Stomach (tissue), 9 donors: ENCODE data around the gene ATP13A3. TPM values are rescaled to one million over a fixed set of nuclear protein-coding genes. Genes with fewer than 3 reads are reported as not detected.
"Not testable (repeated sequence)": the region's sequence is repeated elsewhere in the genome, so short reads cannot be mapped to it uniquely, and the experiment has no call there.

Source experiments
- DNase-seq, 2 donors: peaks; one replicate each; pipeline versions ENCODE4 v3.0.0 to v3.0.0-alpha.2; 2013 to 2019
- H3K27ac ChIP-seq, 5 donors: fragments of 200-600 bp in 4 of 5; sonication (generic) in 4 of 5; one replicate each; pipeline ENCODE4 v1.5.1; 2013 to 2019; ENCODE audit warnings: mild to moderate bottlenecking in 1 of 5, moderate library complexity in 1 of 5
- H3K27me3 ChIP-seq, 3 donors: fragments of 200-600 bp; sonication (generic); one replicate each; pipeline ENCODE4 v1.5.1; 2017 to 2019; ENCODE audit warnings: mixed run types in 1 of 3
- H3K36me3 ChIP-seq, 4 donors: fragments of 200-600 bp; sonication (generic); 1 replicate in 3 of 4; 2 replicates in 1 of 4; pipeline ENCODE4 v1.5.1; 2016 to 2019
- H3K4me1 ChIP-seq, 4 donors: fragments of 200-600 bp; sonication (generic); one replicate each; pipeline ENCODE4 v1.5.1; 2016 to 2019
- H3K4me3 ChIP-seq, 4 donors: fragments of 200-600 bp; sonication (generic) in 3 of 4; one replicate each; pipeline ENCODE4 v1.5.1; 2016 to 2019; ENCODE audit warnings: mild to moderate bottlenecking in 1 of 4
- H3K9me3 ChIP-seq, 4 donors: fragments of 200-600 bp; sonication (generic); one replicate each; pipeline ENCODE4 v1.5.1; 2016 to 2019
- EP300 ChIP-seq: sonication (generic); formaldehyde crosslinking; IDR thresholded peaks from one replicate; pipeline ENCODE4 v1.6.1; 2017; ENCODE audit warnings: antibody characterized with exemption
- POLR2A ChIP-seq, 4 donors: fragments of 450-650 bp; IDR thresholded peaks; one replicate each; pipeline ENCODE4 v1.6.1; 2016; ENCODE audit warnings: antibody characterized with exemption in 4 of 4, control low read depth in 2 of 4, mild to moderate bottlenecking in 1 of 4, moderate library complexity in 1 of 4
- POLR2AphosphoS5 ChIP-seq, 3 donors: sonication (generic); formaldehyde crosslinking; IDR thresholded peaks; one replicate each; pipeline ENCODE4 v1.6.1; 2016; ENCODE audit warnings: antibody characterized with exemption in 3 of 3
- WGBS, 5 donors: extraction: QIAGEN DNeasy Blood & Tissue Kit in 3 of 5; methylation state at CpG; one replicate each; pipeline versions ENCODE4 v1.1.5 to v1.1.7; 2013 to 2018; 5-methylcytosine and 5-hydroxymethylcytosine counted together
- intact Hi-C: fragments of 100-400 bp; cut with DNase I; formaldehyde crosslinking; loops from one replicate; pipeline ENCODE4 v1.15.1; 2023; ENCODE audit warnings: low total_unique reads
- polyA plus RNA-seq, 3 donors: library from polyadenylated mRNA; stranded (reverse); fragments of 200-250 nt; gene quantifications; one replicate each; pipeline ENCODE4 v1.2.3, GENCODE V29; 2013
- total RNA-seq, 5 donors: library from RNA; depleted of rRNA; stranded (reverse); fragments of >200 nt; gene quantifications; one replicate each; pipeline versions ENCODE4 v1.1.0 to v1.2.3, GENCODE V29; 2014 to 2016
- TF ChIP-seq, protein P1 (sequence below), 7 experiments: fragments of 450-650 bp in 4 of 7; fragments of 200-600 bp in 3 of 7; sonication (generic) in 3 of 7; IDR thresholded peaks; one replicate each; pipeline ENCODE4 v1.5.1; 2016 to 2019; ENCODE audit warnings: antibody characterized with exemption in 7 of 7, control low read depth in 2 of 7, mild to moderate bottlenecking in 1 of 7
- donor health status: healthy with polysubstance abuse.
- donor health status: Bipolar disorder and iron deficiency.
- donor health status: healthy.

Gene ATP13A3
- total and polyA plus RNA-seq, 8 donors = 11.2 to 332 (median 21.4) TPM

DNA sequence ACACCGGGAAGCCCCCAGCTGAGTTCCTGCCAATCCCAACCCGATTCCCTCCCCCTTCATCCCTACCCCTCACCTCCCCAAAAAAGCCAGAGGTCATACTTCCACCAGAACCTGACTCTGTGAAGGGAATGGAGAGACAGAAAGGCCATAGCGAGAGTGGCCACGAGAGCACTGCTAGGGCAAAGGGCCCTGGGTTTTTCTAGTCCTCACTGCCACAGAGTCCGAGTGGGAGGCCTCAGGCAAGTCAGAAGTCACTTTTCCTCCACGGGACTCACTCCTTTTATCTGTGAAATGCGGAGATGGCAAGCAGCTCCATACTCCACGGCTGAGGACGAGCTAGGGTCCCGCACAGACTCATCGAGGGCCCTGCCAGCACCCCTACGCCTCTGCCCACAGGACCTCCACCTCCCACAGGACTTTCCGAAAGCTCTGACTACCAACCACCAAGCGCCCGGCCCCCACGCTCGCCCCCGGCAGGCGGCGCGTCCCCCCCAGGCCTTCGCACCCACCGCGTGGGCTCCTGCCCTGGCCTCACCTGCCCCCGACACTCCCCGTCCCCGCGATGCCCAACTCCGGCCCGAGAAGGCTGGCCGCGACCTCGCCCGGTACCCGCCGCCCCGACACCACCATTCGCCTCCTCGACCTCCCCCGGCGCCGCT lies 792 bp downstream of the ATP13A3 start:
- H3K36me3 ChIP-seq = peaks cover 0 to 3% (median 0%) of the 10 kb centered on the region in 4 donors
- peaks cover 32 to 78% (median 44%) of the 10 kb centered on the region in 4 donors for H3K4me1 ChIP-seq
- intact Hi-C loops = no loop called here
- no peaks in the 10 kb centered on the region for H3K27me3 ChIP-seq
- WGBS, 5 donors = 0 to 1% (median 0%) methylated on average over 18 to 42 of the region's 42 CpGs
- DNase-seq = peak; percentile 33 to 81
- H3K4me3 ChIP-seq = peak overlapping the region; percentile 64 to 74 (median 70)
- peak overlapping the region; percentile 85 to 97 (median 93) for H3K27ac ChIP-seq
- TF ChIP-seq EP300 = no peak
- TF ChIP-seq, protein P1, sequence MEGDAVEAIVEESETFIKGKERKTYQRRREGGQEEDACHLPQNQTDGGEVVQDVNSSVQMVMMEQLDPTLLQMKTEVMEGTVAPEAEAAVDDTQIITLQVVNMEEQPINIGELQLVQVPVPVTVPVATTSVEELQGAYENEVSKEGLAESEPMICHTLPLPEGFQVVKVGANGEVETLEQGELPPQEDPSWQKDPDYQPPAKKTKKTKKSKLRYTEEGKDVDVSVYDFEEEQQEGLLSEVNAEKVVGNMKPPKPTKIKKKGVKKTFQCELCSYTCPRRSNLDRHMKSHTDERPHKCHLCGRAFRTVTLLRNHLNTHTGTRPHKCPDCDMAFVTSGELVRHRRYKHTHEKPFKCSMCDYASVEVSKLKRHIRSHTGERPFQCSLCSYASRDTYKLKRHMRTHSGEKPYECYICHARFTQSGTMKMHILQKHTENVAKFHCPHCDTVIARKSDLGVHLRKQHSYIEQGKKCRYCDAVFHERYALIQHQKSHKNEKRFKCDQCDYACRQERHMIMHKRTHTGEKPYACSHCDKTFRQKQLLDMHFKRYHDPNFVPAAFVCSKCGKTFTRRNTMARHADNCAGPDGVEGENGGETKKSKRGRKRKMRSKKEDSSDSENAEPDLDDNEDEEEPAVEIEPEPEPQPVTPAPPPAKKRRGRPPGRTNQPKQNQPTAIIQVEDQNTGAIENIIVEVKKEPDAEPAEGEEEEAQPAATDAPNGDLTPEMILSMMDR (IDR thresholded peaks at IDR 0.05) = no peak
- no peak for TF ChIP-seq POLR2A (IDR thresholded peaks at IDR 0.05)
- TF ChIP-seq POLR2AphosphoS5 (IDR thresholded peaks at IDR 0.05) = no peak
- H3K9me3 ChIP-seq = no peaks in the 10 kb centered on the region

DNA sequence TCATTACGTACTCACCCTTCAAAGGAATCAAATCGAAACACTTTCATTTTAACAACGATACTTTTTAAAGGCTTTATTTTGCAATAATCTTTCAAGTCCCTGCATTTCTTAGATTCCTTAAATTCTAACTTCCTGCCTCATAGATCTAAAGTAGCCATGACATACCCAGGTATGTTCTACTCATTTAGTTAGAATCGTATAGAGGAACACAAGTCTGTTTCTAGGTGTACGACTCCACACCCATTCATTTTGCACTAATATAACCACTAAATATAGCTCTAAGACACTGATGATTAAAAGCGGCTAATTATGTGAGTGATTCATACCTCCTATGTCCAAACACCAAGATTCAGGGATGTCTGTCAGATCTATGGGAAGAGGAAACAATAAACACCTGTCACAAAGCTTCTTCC lies 1.3 kb downstream of the ATP13A3 start:
- DNase-seq = no peak
- intact Hi-C loops = no loop called here
- Histone ChIP-seq H3K27me3 (no peaks in the 10 kb centered on the region), H3K36me3 (peaks cover 0 to 3% (median 0%) of the 10 kb centered on the region in 4 donors), H3K9me3 (no peaks in the 10 kb centered on the region), H3K27ac (peak overlapping the region; percentile 85 to 97 (median 93)), H3K4me3 (peak overlapping the region; percentile 64 to 74 (median 70)), H3K4me1 (peaks cover 35 to 83% (median 47%) of the 10 kb centered on the region in 4 donors)
- 6 to 8% (median 7%) methylated on average over 6 of the region's 6 CpGs for WGBS, 5 donors
- no peak for TF ChIP-seq EP300
- TF ChIP-seq POLR2AphosphoS5 (IDR thresholded peaks at IDR 0.05) = no peak
- no peak for TF ChIP-seq POLR2A (IDR thresholded peaks at IDR 0.05)
- TF ChIP-seq, protein P1 (IDR thresholded peaks at IDR 0.05) = no peak

DNA sequence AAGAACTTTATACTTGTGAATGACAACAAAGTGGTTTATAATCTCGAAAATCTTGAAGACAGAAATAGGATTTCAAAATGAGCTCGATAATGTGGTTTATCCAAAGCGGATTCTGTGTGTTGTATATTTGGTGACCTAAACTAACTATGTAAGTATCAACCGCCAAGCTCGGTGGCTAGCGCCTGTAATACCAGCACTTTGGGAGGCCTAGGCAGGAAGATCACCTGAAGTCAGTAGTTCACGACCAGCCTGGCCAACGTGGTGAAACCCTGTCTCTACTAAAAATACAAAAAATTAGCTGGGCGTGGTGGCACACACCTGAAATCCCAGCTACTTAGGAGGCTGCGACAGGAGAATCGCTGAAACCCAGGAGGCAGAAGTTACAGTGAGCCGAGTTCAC lies 2.2 kb downstream of the ATP13A3 start:
- H3K4me3 ChIP-seq = peak overlapping the region in 2 of 4 donors; percentile 64 to 67
- DNase-seq = no peak
- peaks cover 36 to 83% (median 53%) of the 10 kb centered on the region in 4 donors for H3K4me1 ChIP-seq
- intact Hi-C loops = no loop called here
- H3K27ac ChIP-seq = peak overlapping the region in 3 of 5 donors; percentile 93 to 97 (median 94)
- 88 to 91% (median 90%) methylated on average over 12 of the region's 12 CpGs for WGBS, 5 donors
- TF ChIP-seq POLR2AphosphoS5 (IDR thresholded peaks at IDR 0.05) (no peak), EP300 (no peak), POLR2A (IDR thresholded peaks at IDR 0.05) (no peak)
- TF ChIP-seq, protein P1 (IDR thresholded peaks at IDR 0.05) = no peak
- peaks cover 0 to 3% (median 0%) of the 10 kb centered on the region in 4 donors for H3K36me3 ChIP-seq
- H3K27me3 ChIP-seq = no peaks in the 10 kb centered on the region
- H3K9me3 ChIP-seq = no peaks in the 10 kb centered on the region

DNA sequence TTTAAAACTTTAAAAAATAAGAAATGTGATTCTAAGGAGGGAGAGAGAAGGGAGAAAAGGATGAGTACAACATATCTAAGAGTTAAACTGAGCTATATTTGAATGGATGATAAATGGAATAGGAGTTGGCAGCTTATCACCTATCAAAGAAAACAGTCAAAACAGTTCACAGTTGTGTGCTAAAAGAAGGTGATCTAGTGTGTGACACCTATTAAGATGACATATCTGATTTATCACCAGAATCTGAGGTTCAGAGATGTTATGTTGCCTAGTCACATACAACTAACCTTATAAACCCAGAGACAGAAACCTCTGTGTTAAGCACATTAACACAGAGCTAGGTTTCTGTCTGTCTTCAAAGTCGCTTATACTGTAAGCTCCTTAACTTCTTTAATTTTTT lies 3.0 kb downstream of the ATP13A3 start:
- intact Hi-C loops = no loop called here
- H3K27me3 ChIP-seq = no peaks in the 10 kb centered on the region
- DNase-seq = no peak
- H3K4me1 ChIP-seq = peaks cover 36 to 76% (median 55%) of the 10 kb centered on the region in 4 donors
- no peaks in the 10 kb centered on the region for H3K9me3 ChIP-seq
- TF ChIP-seq EP300 (no peak), POLR2A (IDR thresholded peaks at IDR 0.05) (no peak), POLR2AphosphoS5 (IDR thresholded peaks at IDR 0.05) (no peak)
- TF ChIP-seq, protein P1 (IDR thresholded peaks at IDR 0.05) = no peak
- no peak overlapping the region for H3K4me3 ChIP-seq
- 85 to 96% (median 94%) methylated on average over 1 of the region's 1 CpG for WGBS, 5 donors
- H3K27ac ChIP-seq = no peak overlapping the region
- peaks cover 0 to 3% (median 0%) of the 10 kb centered on the region in 4 donors for H3K36me3 ChIP-seq

DNA sequence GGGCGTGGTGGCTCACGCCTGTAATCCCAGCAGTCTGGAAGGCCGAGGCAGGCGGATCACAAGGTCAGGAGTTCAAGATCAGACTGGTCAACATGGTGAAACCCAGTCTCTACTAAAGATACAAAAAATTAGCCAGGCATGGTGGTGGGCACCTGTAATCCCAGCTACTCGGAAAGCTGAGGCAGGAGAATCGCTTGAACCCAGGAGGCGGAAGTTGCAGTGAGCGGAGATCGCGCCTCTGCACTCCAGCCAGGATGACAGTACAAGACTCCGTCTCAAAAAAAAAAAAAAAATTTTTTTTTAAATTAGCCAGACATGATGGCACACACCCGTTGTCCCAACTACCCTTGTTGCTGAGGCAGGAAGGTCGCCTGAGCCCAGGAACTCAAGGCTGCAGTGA lies 4.0 kb downstream of the ATP13A3 start:
- Histone ChIP-seq H3K36me3 (peaks cover 0 to 11% (median 4%) of the 10 kb centered on the region in 4 donors), H3K4me1 (peaks cover 29 to 69% (median 49%) of the 10 kb centered on the region in 4 donors)
- H3K27me3 ChIP-seq, H3K27ac ChIP-seq, H3K9me3 ChIP-seq, H3K4me3 ChIP-seq, DNase-seq, intact Hi-C loops: not testable (repeated sequence)
- 92 to 94% (median 93%) methylated on average over 13 of the region's 13 CpGs for WGBS, 5 donors
